HepG2 (cell line): Measurements from ENCODE around the gene VAC14. TPM values are rescaled to one million over a fixed set of nuclear protein-coding genes. Genes with fewer than 3 reads are reported as not detected.
A peak's percentile ranks its signal among the peaks of the same experiment; 100 is the strongest.

ENCODE experiments used
- ATAC-seq: fragments of 200-7000 bp; cut with Tn5 transposase; 3 replicates; pipeline ENCODE4 v1.9.1; 2020; ENCODE audit warnings: mild to moderate bottlenecking, moderate library complexity
- BruUV-seq: library from RNA; stranded (reverse); fragments of 400-500 nt; replicated peaks from 2 replicates; lab custom pipeline; 2021; lab: Mats Ljungman, UMichigan
- CTCF ChIA-PET: fragments of 300-600 bp; formaldehyde crosslinking; extraction: SDS; loops from one replicate; lab custom pipeline; 2021; ENCODE audit warnings: low total read pairs, inconsistent platforms, low intra/inter-chr PET ratio; lab: Yijun Ruan, JAX
- POLR2A ChIA-PET: fragments of 350-600 bp; sonication (Branson Sonifier 250); formaldehyde crosslinking; loops from one replicate; lab custom pipeline; 2020; ENCODE audit warnings: antibody characterized with exemption, inconsistent platforms; lab: Yijun Ruan, JAX
- DNase-seq: peaks from one replicate; pipeline ENCODE4 v3.0.0-alpha.2; 2015; ENCODE audit warnings: low spot score
- FAIRE-seq: peaks from 3 replicates; lab custom pipeline; 2011; peaks lifted over from hg19 to GRCh38; lab: Jason Lieb, UNC
- H2AFZ ChIP-seq: one replicate; pipeline ENCODE4 v1.6.1; 2011; ENCODE audit warnings: low read length, inconsistent platforms
- H3K27ac ChIP-seq: fragments of 300-600 bp; 3 replicates; pipeline ENCODE4 v1.8.0; 2011; ENCODE audit warnings: mixed run types, mild to moderate bottlenecking, mixed read lengths, low read length, inconsistent platforms; ENCODE audit not compliant: insufficient read depth; ENCODE audit errors: extremely low read length
- H3K27me3 ChIP-seq, 2 experiments: fragments of 200-600 bp in 1 of 2; 2 replicates in 1 of 2; 3 replicates in 1 of 2; pipeline versions ENCODE4 v1.6.0 to v1.8.0; 2011; ENCODE audit warnings: low read length in 2 of 2, mild to moderate bottlenecking in 2 of 2, moderate library complexity in 2 of 2, inconsistent platforms in 1 of 2; ENCODE audit not compliant: insufficient read depth in 2 of 2, control insufficient read depth in 1 of 2
- H3K36me3 ChIP-seq, 2 experiments: fragments of 200-600 bp in 1 of 2; replicated peaks in 1 of 2; 2 replicates in 1 of 2; 3 replicates in 1 of 2; pipeline versions ENCODE4 v1.5.1 to v1.8.0; 2011; ENCODE audit warnings: low read length in 2 of 2, inconsistent platforms in 1 of 2; ENCODE audit not compliant: insufficient read depth in 2 of 2, control insufficient read depth in 1 of 2
- H3K4me1 ChIP-seq: 2 replicates; pipeline ENCODE4 v1.5.1; 2012; ENCODE audit warnings: low read length, inconsistent platforms; ENCODE audit not compliant: insufficient read depth
- H3K4me2 ChIP-seq: 2 replicates; pipeline ENCODE4 v1.6.0; 2011; ENCODE audit warnings: low read depth, low read length, inconsistent platforms
- H3K4me3 ChIP-seq, 3 experiments: fragments of 200-600 bp in 1 of 3; sonication (generic), shearing (Covaris generic) in 1 of 3; replicated peaks in 1 of 3; 2 replicates each; pipeline ENCODE4 v1.5.1; 2011 to 2016; ENCODE audit warnings: low read length in 3 of 3, inconsistent platforms in 2 of 3, low read depth in 2 of 3, mild to moderate bottlenecking in 2 of 3, control low read depth in 1 of 3, mixed read lengths in 1 of 3; ENCODE audit not compliant: insufficient read depth in 1 of 3
- H3K79me2 ChIP-seq: one replicate; pipeline ENCODE4 v1.6.1; 2011; ENCODE audit warnings: low read length, inconsistent platforms; ENCODE audit not compliant: insufficient read depth
- H3K9ac ChIP-seq: 2 replicates; pipeline ENCODE4 v1.6.0; 2011; ENCODE audit warnings: mild to moderate bottlenecking, low read depth, low read length, inconsistent platforms; ENCODE audit not compliant: insufficient read depth
- H3K9me3 ChIP-seq: 2 replicates; pipeline ENCODE4 v1.5.1; 2012; ENCODE audit warnings: mild to moderate bottlenecking, low read length
- H4K20me1 ChIP-seq: 2 replicates; pipeline ENCODE4 v1.6.0; 2011; ENCODE audit warnings: inconsistent platforms, mild to moderate bottlenecking, low read length, moderate library complexity; ENCODE audit not compliant: insufficient read depth
- DNMT1 ChIP-seq: sonication (generic); formaldehyde crosslinking; IDR thresholded peaks from 2 replicates; pipeline ENCODE4 v1.5.1; 2020; ENCODE audit warnings: mild to moderate bottlenecking, missing genetic modification reagents
- GATAD1 ChIP-seq: IDR thresholded peaks from 2 replicates; pipeline ENCODE4 v1.6.1; 2016; ENCODE audit warnings: missing genetic modification reagents, missing compliant biosample characterization
- MYC ChIP-seq: sonication (generic); formaldehyde crosslinking; IDR thresholded peaks from 2 replicates; pipeline ENCODE4 v1.9.0; 2021; ENCODE audit warnings: missing genetic modification reagents, borderline replicate concordance
- NFIB ChIP-seq: sonication (generic); formaldehyde crosslinking; IDR thresholded peaks from 2 replicates; pipeline ENCODE4 v1.9.0; 2021; ENCODE audit warnings: missing genetic modification reagents, mild to moderate bottlenecking, borderline replicate concordance
- SAFB2 ChIP-seq: sonication (generic); formaldehyde crosslinking; IDR thresholded peaks from 2 replicates; pipeline ENCODE4 v1.5.1; 2020; ENCODE audit warnings: missing genetic modification reagents, low read depth, mild to moderate bottlenecking, borderline replicate concordance
- TEAD3 ChIP-seq: optimal IDR thresholded peaks from 2 replicates; pipeline ENCODE3; 2016; ENCODE audit warnings: borderline replicate concordance
- ZBTB38 ChIP-seq: sonication (generic); formaldehyde crosslinking; IDR thresholded peaks from 2 replicates; pipeline ENCODE4 v1.5.1; 2020; ENCODE audit warnings: mild to moderate bottlenecking, missing genetic modification reagents
- ZMYM3 ChIP-seq: sonication (generic); formaldehyde crosslinking; IDR thresholded peaks from 2 replicates; pipeline ENCODE4 v1.5.1; 2020; ENCODE audit warnings: mild to moderate bottlenecking, missing genetic modification reagents
- ZNF224 ChIP-seq: sonication (generic); formaldehyde crosslinking; IDR thresholded peaks from 2 replicates; pipeline ENCODE4 v1.5.0; 2020; ENCODE audit warnings: mild to moderate bottlenecking, missing genetic modification reagents
- ZNF225 ChIP-seq: sonication (generic); formaldehyde crosslinking; IDR thresholded peaks from 2 replicates; pipeline ENCODE4 v1.4.0; 2020; ENCODE audit warnings: mild to moderate bottlenecking, missing genetic modification reagents
- ZNF260 ChIP-seq: sonication (generic); formaldehyde crosslinking; IDR thresholded peaks from 2 replicates; pipeline ENCODE4 v1.4.0; 2020; ENCODE audit warnings: missing genetic modification reagents, low read depth, mild to moderate bottlenecking, borderline replicate concordance
- ZNF274 ChIP-seq: sonication (generic); formaldehyde crosslinking; IDR thresholded peaks from 2 replicates; pipeline ENCODE4 v1.5.1; 2020; ENCODE audit warnings: mild to moderate bottlenecking, missing genetic modification reagents
- ZNF75D ChIP-seq: sonication (generic); formaldehyde crosslinking; IDR thresholded peaks from 2 replicates; pipeline ENCODE4 v1.8.1; 2023; ENCODE audit warnings: missing genetic modification reagents, mild to moderate bottlenecking, borderline replicate concordance
- WGBS: methylation state at CpG from one replicate; pipeline ENCODE4 v1.1.6; 2017; ENCODE audit warnings: low lambda C conversion rate; 5-methylcytosine and 5-hydroxymethylcytosine counted together
- in situ Hi-C: cut with HindIII; loops from 2 replicates; pipeline ENCODE4 v1.10.0; 2017; ENCODE audit warnings: low pct_unique_long_range_greater_than_20kb; ENCODE audit not compliant: extremely low pct_ligation_motif_present
- intact Hi-C: fragments of 100-400 bp; cut with micrococcal nuclease; formaldehyde crosslinking; loops from one replicate; pipeline ENCODE4 v1.10.0; 2022; ENCODE audit not compliant: unreplicated experiment
- polyA plus RNA-seq, 8 experiments: library from polyadenylated mRNA; depleted of rRNA in 3 of 8; stranded (reverse) in 7 of 8; unstranded in 1 of 8; fragments of >200 nt; fragmentation: Illumina TruSeq in 4 of 8; extraction: Trizol in 4 of 8; gene quantifications; 2 replicates each; pipeline versions ENCODE4 v1.2.1 to v1.2.3, GENCODE V29; 2011 to 2016; ENCODE audit warnings: low read depth in 4 of 8, missing spikeins in 1 of 8, mixed read lengths in 1 of 8; ENCODE audit not compliant: insufficient read depth in 1 of 8
- total RNA-seq, 5 experiments: library from RNA; depleted of rRNA; stranded (reverse); fragments of >200 nt; fragmentation: Illumina TruSeq; extraction: Trizol; gene quantifications; 2 replicates each; pipeline ENCODE4 v1.2.3, GENCODE V29; 2016; ENCODE audit warnings: low read depth in 1 of 5
- TF ChIP-seq, protein P1 (sequence below): sonication (generic); formaldehyde crosslinking; IDR thresholded peaks from 2 replicates; pipeline ENCODE4 v1.4.0; 2020; ENCODE audit warnings: missing genetic modification reagents, mild to moderate bottlenecking, borderline replicate concordance

The VAC14 gene
- total and polyA plus RNA-seq, 2 of the 13 experiments (the other 11 are each of a cell fraction or from before 2014, with no cell fraction given), result 23.5 to 24.6 TPM

- in situ Hi-C loops, result loop anchor here (5.0 kb wide), 1 partner anchor 39 kb away; no protein-coding TSS in a partner anchor
- Histone ChIP-seq H3K4me1 (peaks cover 79% of the 10 kb centered on the region), H2AFZ (no peak overlapping the region), H3K79me2 (peaks cover 22% of the 10 kb centered on the region), H3K27me3 (no peaks in the 10 kb centered on the region; a peak in 1 of 5 replicates), H4K20me1 (0 out of 2 replicates have a peak, but pooled peaks cover 5% of the 10 kb centered on the region), H3K9ac (no peak overlapping the region), H3K4me2 (no peak overlapping the region), H3K27ac (peak overlapping the region; percentile 22), H3K36me3 (peaks cover 0 to 5% of the 10 kb centered on the region in 2 experiments; a peak in 1 of 5 replicates), H3K4me3 (no peak overlapping the region), H3K9me3 (no peaks in the 10 kb centered on the region)
- no peak for FAIRE-seq
- no peak for DNase-seq
- no TSS peak for BruUV-seq
- TF ChIP-seq ZNF75D (CRISPR knock-in tag), result 0 out of 2 replicates have a peak, but pooled peaks have one; percentile 25
- peak; percentile 39 for TF ChIP-seq TEAD3 (CRISPR knock-in tag)
- 0 out of 2 replicates have a peak, but pooled peaks have one; percentile 35 for TF ChIP-seq ZMYM3 (CRISPR knock-in tag)
- TF ChIP-seq ZNF224, result no peak
- 0 out of 2 replicates have a peak, but pooled peaks have one; percentile 53 for TF ChIP-seq NFIB
- peak; percentile 6; the same call in 1 of the 2 replicates for TF ChIP-seq ZBTB38
- ChIA-PET CTCF (no interaction called here), POLR2A (interaction anchor here (1.1 to 18.7 kb wide), 8 partner anchors 16 to 83 kb away, joined by 3 to 536 read pairs (median 36); no protein-coding TSS in a partner anchor)
- intact Hi-C loops, result no loop called here
- 98% methylated on average over 7 of the region's 8 CpGs for WGBS
- no peak for ATAC-seq
These were observed 112.7 kb downstream of the VAC14 start for GRCh38 chr16:70688246-70688742.

DNA sequence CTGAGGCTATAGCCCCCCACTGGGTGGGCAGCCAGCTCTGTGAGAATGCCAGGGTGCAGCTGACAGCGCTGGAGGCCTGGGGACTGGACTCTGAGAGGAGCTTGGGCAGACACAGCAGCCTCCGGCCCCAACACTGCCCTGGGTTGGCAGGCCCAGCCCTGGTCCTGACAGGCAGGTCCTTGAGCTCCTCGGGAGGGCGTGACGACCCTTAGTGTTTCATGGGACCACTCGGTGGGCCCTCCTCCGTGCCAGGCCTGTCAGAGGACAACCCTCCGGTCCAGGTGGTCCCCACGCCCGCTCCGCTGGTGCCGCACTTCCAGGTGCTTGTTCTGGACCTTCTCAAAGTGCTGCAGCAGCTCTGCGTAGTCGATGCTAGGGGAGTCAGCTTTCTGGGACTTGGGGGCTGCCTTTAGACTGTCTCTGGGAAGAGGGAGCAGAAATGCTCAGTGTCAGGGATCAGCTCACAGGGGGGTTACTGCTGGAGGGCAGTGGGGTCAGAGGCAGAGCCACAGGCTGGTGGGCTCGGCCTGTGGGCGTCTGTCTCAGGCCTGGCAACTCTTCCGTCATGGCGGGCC, 113.2 kb downstream of the VAC14 start:
- Histone ChIP-seq H3K9me3 (no peaks in the 10 kb centered on the region), H3K9ac (no peak overlapping the region), H3K4me1 (peaks cover 80% of the 10 kb centered on the region), H2AFZ (no peak overlapping the region), H3K4me3 (no peak overlapping the region), H4K20me1 (peaks cover 10% of the 10 kb centered on the region; the same call in 1 of the 2 replicates), H3K4me2 (no peak overlapping the region), H3K79me2 (peaks cover 27% of the 10 kb centered on the region), H3K36me3 (peaks cover 0 to 5% of the 10 kb centered on the region in 2 experiments; a peak in 1 of 5 replicates), H3K27me3 (no peaks in the 10 kb centered on the region; a peak in 1 of 5 replicates), H3K27ac (peak overlapping the region; percentile 9)
- POLR2A ChIA-PET, result interaction anchor here (0.6 to 18.7 kb wide), 10 partner anchors 8 to 83 kb away, joined by 3 to 536 read pairs (median 22); no protein-coding TSS in a partner anchor
- no peak for FAIRE-seq
- in situ Hi-C loops, result loop anchor here (5.0 kb wide), 1 partner anchor 40 kb away; no protein-coding TSS in a partner anchor
- no peak for DNase-seq
- WGBS, result 95% methylated on average over 14 of the region's 18 CpGs
- no TSS peak for BruUV-seq
- ATAC-seq, result no peak
- CTCF ChIA-PET, result no interaction called here
- intact Hi-C loops, result loop anchor here (2.0 kb wide), 1 partner anchor 15 kb away; no protein-coding TSS in a partner anchor
- TF ChIP-seq ZBTB38, result peak; percentile 67; the same call in 1 of the 2 replicates
- 0 out of 2 replicates have a peak, but pooled peaks have one; percentile 4 for TF ChIP-seq MYC (CRISPR knock-in tag)
- no peak for TF ChIP-seq GATAD1
- peak; percentile 37; the same call in 1 of the 2 replicates for TF ChIP-seq ZNF274 (CRISPR knock-in tag)
- TF ChIP-seq ZNF260 (CRISPR knock-in tag), result 0 out of 2 replicates have a peak, but pooled peaks have one; percentile 37
- TF ChIP-seq, protein P1, sequence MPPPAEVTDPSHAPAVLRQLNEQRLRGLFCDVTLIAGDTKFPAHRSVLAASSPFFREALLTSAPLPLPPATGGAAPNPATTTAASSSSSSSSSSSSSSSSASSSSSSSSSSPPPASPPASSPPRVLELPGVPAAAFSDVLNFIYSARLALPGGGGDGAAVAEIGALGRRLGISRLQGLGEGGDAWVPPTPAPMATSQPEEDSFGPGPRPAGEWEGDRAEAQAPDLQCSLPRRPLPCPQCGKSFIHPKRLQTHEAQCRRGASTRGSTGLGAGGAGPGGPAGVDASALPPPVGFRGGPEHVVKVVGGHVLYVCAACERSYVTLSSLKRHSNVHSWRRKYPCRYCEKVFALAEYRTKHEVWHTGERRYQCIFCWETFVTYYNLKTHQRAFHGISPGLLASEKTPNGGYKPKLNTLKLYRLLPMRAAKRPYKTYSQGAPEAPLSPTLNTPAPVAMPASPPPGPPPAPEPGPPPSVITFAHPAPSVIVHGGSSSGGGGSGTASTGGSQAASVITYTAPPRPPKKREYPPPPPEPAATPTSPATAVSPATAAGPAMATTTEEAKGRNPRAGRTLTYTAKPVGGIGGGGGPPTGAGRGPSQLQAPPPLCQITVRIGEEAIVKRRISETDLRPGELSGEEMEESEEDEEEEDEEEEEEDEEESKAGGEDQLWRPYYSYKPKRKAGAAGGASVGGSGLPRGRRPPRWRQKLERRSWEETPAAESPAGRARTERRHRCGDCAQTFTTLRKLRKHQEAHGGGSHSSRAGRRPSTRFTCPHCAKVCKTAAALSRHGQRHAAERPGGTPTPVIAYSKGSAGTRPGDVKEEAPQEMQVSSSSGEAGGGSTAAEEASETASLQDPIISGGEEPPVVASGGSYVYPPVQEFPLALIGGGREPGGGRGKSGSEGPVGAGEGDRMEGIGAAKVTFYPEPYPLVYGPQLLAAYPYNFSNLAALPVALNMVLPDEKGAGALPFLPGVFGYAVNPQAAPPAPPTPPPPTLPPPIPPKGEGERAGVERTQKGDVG (CRISPR knock-in tag), result 0 out of 2 replicates have a peak, but pooled peaks have one; percentile 33
- no peak for TF ChIP-seq SAFB2 (CRISPR knock-in tag)
- peak; percentile 60; the same call in 1 of the 2 replicates for TF ChIP-seq DNMT1 (CRISPR knock-in tag)
- TF ChIP-seq ZNF225 (CRISPR knock-in tag), result 0 out of 2 replicates have a peak, but pooled peaks have one; percentile 26
